GM21526 (cell line): ENCODE results near the gene SPOCK1.
"Not testable (repeated sequence)": the region's sequence is repeated elsewhere in the genome, so short reads cannot be mapped to it uniquely, and the experiment has no call there.

Experiments
- ATAC-seq: cut with Tn5 transposase; IDR thresholded peaks from one replicate; pipeline ENCODE4 v1.9.1; 2021; ENCODE audit warnings: moderate library complexity; ENCODE audit not compliant: unreplicated experiment, low FRiP score

Gene SPOCK1

GRCh38 chr5:137001026-137001569 lies 498.0 kb downstream of the SPOCK1 start:
- ATAC-seq: no peak

DNA sequence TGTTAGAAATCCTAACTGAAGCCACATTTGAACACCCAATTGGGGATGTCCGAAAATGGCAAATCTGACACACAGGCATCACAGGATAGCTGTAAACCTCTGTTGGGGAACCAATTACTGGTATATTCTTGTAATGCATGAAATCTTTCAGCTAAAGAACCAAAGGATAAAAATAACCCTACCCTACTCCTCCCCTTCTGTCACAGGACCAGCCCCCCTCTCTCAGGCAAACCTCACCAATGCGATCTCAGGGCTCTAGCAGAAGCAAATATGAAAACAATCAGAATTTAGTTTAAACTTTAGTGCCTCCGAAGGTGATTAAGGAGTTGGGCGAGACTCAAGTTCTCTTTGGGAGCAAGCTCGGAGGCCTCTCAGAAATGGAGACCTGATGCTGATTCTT lies 499.3 kb downstream of the SPOCK1 start:
- no peak for ATAC-seq

DNA sequence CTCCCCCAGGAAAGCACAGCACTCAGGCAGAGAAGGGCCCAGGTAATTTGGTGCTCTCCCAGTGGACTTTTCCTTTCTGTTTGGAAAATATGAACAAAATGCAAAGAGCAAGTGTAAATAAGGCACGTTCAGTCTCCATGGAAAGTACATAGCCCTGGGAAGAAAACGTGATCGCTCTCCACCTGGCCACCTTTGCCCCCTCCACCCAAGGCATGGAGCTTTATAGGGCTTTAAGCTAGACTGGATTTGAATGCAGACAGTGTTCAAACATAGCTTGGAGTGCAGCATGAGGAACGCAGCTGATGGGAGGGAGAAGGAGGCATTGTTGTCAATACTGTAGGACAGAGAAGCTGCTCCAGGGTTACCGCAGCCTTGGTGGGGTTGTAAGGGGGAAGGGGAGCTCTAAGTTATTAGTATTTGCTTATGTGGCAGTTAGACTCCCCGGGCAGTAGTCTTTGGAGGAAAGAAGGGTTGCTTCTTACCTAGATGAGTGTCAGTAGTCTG lies 500.2 kb downstream of the SPOCK1 start:
- no peak for ATAC-seq

DNA sequence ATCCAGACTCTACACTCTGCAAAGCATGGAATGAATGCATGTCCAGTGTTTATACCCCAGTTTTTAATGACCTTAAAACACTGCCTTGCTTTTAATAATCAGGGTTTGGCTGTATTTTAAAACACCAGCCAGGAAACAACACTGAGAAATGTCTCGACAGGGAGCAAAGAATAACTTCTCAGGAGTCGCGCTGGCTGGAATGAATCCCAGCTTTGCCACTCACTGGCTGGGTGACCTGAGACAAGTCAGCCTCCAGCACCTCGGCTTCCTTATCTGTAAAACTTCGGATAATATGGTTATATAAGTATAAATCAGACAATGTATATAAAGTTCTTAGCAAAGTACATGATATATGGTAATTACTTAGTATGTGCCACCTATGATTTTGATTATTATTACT lies 505.0 kb downstream of the SPOCK1 start:
- no peak for ATAC-seq

DNA sequence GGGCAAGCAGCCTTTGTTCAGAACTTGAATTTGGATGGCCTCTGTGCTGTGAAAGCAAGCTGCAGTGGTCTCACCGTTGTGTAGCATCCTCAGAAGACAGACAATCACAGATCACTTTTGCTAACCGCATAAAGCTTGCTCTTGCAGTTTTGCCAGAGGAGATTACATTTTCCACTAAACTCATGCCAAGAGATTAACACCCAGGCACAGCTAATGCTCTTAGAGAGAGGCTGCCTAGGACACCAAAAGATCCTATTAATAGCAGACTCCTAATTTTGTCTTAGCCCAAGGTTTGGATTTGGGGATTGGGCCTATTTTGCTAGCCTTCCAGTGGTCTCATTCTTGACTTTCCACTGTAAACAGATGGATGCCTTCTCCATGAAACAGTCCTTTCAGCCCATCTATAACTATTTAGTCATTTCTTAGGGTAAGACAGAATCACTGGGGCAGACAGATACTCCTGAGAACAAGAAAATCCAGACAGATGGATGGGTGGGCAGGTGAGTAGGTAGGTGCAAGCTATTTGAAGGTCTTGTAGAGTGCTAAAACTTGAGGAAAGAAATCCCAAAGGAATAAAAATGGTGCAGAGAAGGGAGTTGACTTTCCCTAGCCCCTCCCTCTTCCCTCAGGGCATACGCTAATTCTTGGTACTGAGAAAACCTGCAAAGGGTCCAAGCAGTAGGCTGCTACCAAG lies 506.2 kb downstream of the SPOCK1 start:
- ATAC-seq: no peak

GRCh38 chr5:136985785-136986475 lies 513.2 kb downstream of the SPOCK1 start:
- ATAC-seq: no peak

GRCh38 chr5:136984772-136985446 lies 514.2 kb downstream of the SPOCK1 start:
- ATAC-seq: no peak

DNA sequence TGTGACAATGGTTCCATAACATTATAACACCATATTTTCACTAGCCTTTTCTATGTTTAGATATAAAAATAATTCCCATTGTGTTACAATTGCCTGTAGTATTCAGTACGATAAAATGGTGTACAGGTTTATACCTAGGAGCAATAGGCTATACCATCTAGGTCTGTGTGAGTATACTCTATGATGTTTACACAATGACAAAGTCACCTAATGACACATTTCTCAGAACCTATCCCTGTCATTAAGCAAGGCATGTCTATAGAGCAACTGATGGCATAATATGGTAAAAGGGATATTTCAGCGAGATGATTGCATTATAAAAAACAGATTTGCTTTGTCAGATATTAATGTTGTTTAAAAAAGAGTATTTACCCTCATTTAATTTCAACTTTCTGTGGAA lies 517.2 kb downstream of the SPOCK1 start:
- no peak for ATAC-seq

DNA sequence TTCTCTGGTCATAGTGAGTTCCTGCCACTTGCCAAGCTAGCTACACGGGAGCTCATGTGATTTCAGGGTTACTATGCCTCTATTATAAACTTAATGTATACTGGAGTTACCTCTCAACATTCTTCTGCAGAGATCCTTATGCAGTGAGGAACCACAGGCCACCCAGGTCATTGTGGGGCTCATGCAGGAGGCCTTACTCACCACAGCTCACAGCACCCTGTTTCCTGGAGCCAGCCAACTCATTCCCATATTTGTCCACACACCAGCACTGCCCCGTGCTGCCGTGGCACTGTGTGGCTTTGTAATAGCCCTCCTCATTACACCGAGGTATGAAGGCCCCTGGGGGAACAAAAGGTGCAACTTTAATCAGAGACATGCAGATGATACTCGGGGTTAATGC lies 520.0 kb downstream of the SPOCK1 start:
- no peak for ATAC-seq

GRCh38 chr5:136963504-136963903 lies 535.6 kb downstream of the SPOCK1 start:
- ATAC-seq: no peak

DNA sequence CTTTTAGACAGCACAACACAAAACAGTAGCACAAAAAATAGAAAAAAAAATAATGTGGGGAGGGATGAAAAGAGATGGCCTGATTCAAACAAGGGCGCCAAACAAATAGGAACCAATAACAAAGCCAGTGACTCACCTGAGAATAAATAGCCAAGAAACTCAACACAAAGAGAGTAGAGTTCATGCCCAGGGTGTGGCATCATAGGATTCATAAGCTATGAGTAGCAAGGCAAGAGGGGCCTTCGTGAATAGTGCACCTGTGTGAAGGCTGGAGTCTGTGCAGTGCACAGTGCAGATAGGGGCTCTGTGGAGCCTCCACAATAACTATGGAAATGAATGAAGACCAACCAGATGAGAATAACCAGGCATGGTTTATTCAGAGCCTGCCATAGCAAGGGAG lies 541.7 kb downstream of the SPOCK1 start:
- no peak for ATAC-seq

- ATAC-seq: not testable (repeated sequence)
Observed at GRCh38 chr5:136954142-136954541, 545.0 kb downstream of the SPOCK1 start.

DNA sequence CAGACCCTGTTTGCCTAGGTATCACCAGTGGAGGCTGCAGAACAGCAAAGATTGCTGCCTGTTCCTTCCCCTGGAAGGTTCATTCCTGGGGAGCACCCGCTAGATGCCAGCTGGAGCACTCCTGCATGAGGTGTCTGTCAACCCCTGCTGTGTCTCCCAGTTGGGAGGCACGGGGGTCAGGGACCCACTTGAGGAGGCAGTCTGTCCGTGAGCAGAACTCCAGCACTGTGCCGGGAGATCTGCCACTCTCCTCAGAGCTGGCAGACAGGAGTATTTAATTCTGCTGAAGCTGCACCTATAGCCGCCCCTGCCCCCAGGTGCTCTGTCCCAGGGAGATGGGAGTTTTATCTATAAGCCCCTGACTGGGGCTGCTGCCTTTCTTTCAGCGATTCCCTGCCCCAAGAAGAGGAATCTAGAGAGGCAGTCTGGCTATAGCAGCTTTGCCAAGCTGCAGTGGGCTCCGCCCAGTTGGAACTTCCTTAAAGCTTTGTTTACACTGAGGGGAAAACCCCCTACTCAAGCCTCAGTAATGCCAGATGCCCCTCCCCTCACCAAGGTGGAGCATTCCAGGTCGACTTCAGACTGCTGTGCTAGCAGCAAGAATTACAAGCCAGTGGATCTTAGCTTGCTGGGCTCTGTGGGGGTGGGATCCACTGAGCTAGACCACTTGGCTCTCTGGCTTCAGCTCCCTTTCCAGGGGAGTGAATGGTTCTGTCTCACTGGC lies 545.6 kb downstream of the SPOCK1 start:
- not testable (repeated sequence) for ATAC-seq

DNA sequence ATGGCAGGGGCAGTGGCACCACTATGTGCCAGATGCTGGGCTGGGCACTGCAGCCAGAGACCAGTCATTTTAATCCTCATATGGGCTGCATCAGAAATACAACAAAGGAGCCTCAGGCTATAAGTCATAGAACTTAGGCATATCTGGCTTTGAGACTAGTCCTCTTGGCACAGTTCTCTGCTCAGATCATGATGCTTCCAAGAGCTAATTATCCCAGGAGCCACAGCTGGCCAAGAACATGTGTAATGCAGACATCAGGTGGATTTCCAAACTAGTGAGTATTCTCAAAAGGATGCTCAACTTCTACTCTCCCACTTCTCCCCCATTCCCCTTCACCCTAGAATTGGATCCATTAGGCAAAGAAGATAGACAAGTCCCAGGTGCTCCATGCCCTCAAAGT lies 571.6 kb downstream of the SPOCK1 start:
- ATAC-seq: no peak

DNA sequence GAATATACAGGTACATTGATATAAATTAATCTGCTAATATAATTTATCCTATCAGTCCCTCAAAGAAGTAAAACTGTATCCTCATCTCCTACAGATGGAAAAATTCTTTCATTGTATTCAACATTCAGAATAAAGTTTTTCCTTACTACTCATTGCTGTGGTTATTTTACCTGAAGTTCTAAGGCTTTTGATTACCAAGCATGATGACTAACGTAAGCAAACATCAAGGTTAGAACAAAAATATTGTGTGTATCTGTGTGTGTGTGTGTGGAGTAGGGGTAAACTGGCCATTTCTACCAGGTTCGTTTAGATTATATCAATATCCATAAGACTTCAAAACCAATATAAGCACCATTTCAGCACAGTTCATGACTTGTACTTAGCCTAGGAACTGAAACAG lies 573.1 kb downstream of the SPOCK1 start:
- ATAC-seq: no peak
